ENCODE measurements around the gene UBE2N.
A peak's percentile ranks its signal among the peaks of the same experiment; 100 is the strongest.
"Not testable (repeated sequence)": the region's sequence is repeated elsewhere in the genome, so short reads cannot be mapped to it uniquely, and the experiment has no call there.

UBE2N gene

GRCh38 chr12:93409343-93410187 lies 32.2 kb downstream of the UBE2N start:
- DNase-seq, result peak; percentile 38

DNA sequence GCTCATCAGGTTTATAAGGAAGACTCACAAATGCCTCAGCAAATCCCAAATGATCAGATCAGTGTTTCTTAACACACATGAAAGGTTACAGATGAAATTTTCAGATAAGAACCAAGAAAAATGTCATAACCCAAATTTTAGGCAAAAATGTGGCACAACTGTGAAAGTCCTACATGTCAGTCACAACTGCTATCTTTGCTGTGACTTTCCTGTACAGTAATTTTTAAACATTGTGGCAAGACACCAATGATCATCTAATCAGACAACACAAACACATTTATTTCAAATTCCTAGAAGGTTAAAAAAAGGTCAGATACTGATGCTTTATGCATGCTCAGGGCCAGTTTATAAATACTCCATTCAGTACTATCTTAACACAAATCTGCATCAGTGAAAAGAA lies 32.9 kb downstream of the UBE2N start:
- no peak for DNase-seq

DNA sequence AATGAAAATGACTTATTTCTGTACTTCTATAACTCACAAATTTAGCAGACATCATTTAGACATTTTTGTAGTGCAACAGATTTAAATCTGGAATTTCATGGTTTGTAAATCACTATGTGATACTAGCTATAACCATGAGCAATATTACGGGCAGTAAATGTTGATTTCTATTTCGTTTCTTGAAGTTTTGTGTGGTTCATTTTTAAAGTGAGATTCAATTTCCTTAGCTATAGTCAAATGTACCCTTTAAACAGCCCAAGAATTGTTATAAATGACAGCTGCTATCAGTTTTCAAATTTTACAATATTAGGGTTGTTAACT lies 33.8 kb downstream of the UBE2N start:
- DNase-seq, result no peak

- no peak for DNase-seq
Measured at GRCh38 chr12:93407054-93407962, 34.4 kb downstream of the UBE2N start.

GRCh38 chr12:93404961-93405849 lies 36.5 kb downstream of the UBE2N start:
- no peak for DNase-seq

DNA sequence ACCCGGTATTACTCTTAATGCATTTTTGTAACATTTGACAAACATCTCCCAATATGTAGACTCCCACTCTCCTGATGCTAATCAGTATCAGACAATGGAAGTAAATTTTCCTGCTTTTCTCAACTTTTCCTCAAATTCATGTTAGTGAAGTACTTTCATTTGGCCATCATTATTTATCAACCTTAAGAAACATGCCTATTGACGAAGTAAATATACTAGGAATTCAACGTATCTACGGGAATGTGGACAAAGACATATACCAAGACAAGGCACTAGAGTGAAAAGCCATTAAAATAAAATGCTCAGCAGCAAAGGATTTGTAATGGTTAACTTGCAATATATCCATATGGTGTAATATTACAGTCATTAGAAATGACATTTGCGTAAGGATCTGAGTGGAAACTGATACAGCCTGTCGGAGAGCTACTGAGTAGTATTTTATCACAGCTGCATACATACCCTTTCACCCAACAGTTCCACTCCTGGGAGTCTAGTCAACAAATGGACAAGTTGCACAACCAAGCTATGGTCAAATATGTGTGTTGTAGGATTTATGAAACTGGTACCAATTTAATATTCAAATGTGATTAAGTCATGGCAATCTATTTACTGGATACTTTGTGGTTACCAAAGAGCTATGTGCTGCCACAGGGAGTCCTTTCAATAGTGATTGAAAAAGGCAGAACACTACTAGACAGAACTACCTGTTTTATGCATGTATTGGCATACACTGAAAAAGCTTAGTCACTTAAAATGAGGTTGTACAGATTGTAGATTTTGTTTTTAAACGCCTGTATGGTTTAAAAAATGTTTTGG lies 37.6 kb downstream of the UBE2N start:
- no peak for DNase-seq

GRCh38 chr12:93402333-93403311 lies 39.1 kb downstream of the UBE2N start:
- no peak for DNase-seq

DNA sequence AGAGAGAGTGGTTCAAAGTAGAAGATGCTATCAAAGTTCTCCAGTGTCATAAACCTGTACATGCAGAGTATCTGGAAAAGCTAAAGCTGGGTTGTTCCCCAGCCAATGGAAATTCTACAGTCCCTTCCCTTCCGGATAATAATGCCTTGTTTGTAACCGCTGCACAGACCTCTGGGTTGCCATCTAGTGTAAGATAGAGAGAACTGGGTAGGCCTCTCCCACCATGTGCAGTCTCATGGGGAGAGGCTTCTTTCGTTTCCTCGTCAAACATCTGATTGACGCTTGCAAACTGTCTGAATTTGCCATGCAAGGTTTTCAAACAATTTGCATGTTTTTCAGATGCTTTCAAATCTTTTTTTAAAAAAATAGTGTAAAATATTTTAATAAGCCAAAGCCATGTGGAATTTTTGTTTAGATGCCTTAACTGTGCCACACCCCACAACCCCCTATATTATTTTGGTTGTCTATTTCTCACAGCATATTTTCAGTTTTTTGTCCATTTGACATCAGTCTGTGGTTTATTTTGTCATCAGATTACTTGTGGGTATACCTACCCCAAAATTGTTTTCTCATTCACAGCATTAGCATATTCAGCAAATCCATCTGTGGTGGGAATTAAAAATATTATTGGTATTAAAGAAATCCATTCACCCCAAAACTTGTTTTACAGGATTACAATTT lies 42.4 kb downstream of the UBE2N start:
- DNase-seq, result not testable (repeated sequence)

- no peak for DNase-seq
Measured at GRCh38 chr12:93397412-93397811, 44.3 kb downstream of the UBE2N start.

- DNase-seq, result no peak
Measured at GRCh38 chr12:93393425-93393824, 48.3 kb downstream of the UBE2N start.

DNA sequence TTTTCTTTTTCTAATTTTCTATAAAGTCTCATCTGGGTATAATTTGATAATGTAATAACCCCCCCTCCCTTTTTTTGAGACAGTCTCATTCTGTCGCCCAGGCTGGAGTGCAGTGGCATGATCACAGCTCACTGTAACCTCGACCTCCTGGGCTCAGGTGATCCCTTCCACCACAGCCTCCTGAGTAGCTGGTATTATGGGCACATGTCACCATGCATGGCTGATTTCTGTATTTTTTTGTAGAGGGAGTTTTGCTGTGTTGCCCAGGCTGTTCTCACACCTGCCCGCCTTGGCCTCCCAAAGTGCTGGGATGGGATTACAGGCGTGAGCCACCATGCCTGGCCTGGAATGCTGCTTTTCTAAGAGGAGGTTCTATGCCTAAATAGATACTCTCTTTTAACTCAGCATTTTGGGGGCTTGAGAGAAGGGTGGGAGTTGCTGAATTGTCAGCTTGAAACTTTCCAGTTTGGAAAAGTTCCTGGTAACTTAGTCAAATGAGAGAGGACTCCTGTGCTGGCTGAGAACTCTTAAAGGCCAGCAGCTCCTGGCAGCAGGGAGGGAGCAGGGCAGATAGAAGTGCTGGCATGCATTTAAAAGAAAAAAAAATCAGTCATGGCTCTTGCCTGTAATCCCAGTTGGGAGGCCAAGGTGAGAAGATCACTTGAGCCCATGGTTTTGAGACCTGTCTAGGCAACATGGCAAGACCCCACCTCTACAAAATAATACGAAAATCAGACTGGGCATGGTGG lies 51.0 kb downstream of the UBE2N start:
- DNase-seq, result no peak

DNA sequence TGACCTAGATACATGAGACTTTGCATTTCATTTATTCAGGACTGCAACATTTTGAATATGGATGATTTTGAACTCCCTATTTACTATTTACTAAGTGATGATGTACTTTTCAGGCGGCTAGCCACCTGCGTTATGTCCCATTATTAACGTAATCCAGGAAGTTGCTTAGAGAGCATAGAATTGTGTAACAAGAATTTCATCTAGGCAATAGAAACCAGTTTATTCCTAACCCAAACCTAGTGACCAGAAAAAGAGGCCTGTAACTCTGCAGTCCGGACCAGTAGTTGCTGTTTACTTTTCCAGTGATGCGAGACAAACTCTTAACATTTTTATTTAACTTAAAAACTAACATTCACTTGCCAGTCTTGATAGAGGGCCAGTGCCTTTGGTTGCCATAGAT lies 51.7 kb downstream of the UBE2N start:
- no peak for DNase-seq

- DNase-seq, result peak; percentile 36
Measured at GRCh38 chr12:93387780-93388179, 54.0 kb downstream of the UBE2N start.

DNA sequence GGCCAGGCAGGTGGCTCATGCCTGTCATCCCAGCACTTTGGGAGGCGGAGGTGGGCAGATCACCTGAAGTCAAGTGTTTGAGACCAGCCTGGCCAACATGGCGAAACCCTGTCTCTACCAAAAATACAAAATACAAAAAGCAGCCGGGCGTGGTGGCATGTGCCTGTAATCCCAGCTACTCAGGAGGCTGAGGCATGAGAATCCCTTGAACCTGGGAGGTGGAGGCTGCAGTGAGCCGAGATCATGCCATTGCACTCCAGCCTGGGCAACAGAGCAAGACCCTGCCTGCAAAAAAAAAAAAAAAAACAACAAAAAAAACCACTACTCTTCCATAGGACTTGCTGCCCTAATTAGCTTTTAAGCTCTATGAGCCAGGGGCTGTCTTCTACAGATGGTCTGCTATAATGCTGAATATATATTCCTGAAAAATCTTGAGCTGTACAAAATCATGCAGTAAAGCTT lies 59.7 kb downstream of the UBE2N start:
- DNase-seq, result not testable (repeated sequence)

DNA sequence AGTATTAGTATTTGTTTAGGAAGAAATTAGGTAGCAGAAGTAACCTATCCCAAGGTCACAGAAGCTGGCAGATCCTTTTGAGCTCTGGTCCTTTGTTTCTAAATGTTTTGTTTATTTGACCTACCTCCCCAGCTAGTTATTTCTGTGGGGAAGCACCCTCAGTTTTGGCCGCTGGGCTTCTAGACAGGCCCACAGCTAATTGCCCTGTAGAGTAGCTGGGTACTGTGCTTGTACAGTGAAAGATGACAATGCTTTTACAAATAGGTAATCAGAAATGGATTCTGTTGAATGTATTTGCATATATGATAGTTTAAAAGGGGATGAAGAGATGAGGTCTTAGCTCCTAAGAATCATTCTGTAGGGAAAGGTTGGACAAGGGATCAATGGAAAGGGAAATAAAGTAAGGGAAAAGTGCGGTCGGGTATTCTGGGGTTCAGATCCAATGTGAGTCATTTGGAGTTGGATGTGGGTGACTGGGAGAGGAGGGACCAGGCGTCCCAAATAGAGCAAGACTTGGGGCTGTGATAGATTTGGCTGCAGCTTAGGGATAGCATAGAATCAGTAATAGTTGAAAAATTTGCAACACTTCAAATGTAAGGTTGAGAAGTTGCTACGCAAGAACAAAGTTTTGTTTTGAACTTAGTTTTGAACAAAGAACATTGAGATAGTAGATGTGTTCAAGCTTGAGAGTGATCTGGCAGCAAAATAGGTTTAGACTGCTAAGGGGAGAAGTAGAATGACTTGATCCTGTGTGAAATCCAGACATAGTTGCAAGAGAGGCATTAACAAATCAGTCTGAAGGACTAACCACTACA lies 60.4 kb downstream of the UBE2N start:
- DNase-seq, result no peak

DNA sequence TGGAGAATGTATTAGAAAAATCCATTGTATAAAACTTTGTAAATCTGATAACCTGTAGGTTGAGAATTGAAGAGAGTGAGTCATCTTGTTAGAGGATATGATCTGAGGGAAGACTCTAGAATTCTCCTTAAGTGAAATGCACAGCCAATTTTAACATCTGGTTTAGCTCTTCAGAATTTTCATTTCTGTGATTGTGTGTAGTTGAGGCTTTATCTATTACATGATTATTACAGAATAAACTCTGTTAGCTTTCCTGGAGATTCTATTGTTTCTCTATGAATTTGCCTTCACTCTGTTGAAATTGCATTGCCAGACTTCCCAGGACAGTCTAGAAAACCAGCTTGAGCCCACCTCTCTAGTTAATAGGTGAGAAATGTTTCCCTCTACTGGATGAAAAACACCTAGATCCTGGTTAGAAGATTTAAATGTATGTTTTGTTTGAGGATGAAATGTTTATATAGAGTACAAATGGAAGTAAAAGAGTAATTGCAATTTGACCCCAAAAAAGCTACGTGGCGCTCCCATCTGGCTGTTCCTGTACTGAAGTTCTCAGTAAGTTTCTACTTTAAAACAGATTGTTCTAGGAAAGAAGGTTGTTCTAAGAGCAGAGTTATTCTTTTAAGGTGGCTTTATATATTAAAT lies 61.1 kb downstream of the UBE2N start:
- DNase-seq, result peak; percentile 29

DNA sequence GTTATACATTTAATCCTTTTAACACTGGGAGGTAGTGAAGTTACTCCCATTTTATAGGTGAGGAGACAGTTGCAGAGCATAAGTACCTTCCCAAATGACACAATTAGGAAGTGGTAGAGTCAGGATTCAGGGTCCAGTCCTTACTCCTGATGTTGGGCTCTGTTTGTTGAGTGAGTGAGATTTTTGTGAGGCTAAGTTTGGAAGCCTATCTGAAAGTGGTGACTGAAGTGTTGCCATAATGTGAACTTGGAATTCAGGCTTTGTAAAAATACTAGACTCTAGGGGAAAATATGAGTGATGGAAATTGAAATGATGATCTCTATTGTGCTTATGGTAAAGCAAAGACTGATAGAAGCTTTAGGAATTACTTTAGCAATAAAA lies 61.8 kb downstream of the UBE2N start:
- no peak for DNase-seq

Measured in fibroblast of skin of scalp (primary cell).